Activated T-helper 1 cell treated with anti-CD3 and anti-CD28 coated beads, Interleukin-2, amount 50 U/mL, for 16 hours (primary cell): ENCODE results near the gene SPTBN4.
A peak's percentile ranks its signal among the peaks of the same experiment; 100 is the strongest.
"Not testable (repeated sequence)": the region's sequence is repeated elsewhere in the genome, so short reads cannot be mapped to it uniquely, and the experiment has no call there.

Experiments used
- DNase-seq, 2 donors: peaks; one replicate each; pipeline ENCODE4 v3.0.0-alpha.2; 2020; ENCODE audit warnings: low read depth in 1 of 2, low spot score in 1 of 2

SPTBN4 gene

DNA sequence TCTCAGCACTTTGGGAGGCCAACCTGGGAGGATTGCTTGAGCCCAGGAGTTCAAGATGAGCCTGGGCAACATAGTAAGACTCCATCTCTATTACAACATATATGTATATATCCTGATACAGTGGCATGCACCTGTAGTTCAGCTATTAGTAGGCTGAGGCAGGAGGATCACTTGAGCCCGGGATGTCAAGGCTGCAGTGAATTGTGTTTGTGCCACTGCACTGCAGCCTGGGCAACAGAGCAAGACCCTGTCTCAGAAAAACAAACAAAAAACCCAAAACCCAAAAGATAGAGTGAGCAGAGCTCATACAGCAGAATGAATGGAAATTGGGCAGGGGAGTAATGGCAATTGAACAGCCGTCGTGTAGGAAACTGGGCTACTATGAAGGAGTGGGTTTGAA lies 92.6 kb downstream of the SPTBN4 start:
- DNase-seq: no peak

DNA sequence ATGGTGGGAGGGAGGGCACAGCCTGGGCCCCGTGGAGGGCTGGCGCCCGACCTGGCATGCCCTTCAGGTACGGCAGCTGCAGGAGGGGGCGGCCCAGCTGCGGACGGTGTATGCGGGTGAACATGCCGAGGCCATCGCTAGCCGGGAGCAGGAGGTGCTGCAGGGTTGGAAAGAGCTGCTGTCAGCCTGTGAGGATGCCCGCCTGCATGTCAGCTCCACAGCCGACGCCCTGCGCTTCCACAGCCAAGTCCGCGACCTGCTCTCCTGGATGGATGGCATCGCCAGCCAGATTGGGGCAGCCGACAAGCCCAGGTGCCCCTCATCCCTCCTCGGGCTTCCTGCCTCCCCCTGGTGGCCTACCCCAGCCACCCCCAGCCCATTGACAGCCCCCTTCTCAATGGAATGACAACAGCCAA lies 93.3 kb downstream of the SPTBN4 start:
- no peak for DNase-seq

DNA sequence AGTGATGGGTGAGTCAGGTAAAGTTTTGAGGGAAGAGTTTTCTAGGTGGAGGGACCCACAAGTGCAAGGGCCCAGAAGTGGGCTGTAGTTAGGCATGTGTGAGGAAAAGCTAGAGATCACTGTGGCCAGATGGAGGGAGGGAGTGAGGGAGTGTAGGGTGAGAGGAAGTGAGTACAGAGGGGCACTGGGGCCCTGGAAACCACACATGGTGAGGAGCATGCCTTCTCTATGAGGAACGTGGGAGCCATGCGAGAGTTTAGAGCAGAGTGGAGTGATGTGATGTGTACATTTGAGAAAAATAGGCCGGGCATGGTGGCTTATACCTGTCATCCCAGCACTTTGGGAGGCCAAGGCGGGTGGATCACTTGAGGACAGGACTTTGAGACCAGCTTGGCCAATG lies 95.1 kb downstream of the SPTBN4 start:
- DNase-seq: no peak

DNA sequence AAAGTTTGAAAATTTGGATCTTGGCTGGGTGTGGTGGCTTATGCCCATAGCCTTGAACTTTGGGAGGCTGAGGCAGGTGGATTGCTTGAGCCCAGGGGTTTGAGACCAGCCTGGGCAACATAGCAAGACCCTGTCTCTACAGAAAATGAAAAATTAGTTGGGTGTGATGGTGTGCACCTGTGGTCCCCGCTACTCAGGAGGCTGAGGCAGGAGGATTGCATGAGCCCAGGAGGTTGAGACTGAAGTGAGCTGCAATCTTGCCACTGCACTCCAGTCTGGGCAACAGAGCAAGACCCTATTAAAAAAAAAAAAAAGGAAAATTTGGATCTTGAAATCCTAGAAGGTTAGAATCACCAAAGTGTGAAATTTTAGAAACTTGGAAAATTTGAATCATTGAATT lies 97.7 kb downstream of the SPTBN4 start:
- DNase-seq: not testable (repeated sequence)

DNA sequence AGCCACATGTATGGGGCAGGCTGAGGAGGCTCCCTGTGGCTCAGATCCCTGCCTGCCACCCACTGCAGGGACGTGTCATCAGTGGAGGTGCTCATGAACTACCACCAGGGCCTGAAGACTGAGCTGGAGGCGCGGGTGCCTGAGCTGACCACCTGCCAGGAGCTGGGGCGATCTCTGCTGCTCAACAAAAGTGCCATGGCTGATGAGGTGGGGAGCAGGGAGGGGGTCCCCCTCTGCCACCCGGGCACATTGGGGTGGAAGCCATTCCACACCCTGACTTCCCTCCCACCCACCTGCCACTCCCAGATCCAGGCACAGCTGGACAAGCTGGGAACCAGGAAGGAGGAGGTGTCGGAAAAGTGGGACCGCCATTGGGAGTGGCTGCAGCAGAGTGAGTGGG lies 98.6 kb downstream of the SPTBN4 start:
- DNase-seq: no peak

DNA sequence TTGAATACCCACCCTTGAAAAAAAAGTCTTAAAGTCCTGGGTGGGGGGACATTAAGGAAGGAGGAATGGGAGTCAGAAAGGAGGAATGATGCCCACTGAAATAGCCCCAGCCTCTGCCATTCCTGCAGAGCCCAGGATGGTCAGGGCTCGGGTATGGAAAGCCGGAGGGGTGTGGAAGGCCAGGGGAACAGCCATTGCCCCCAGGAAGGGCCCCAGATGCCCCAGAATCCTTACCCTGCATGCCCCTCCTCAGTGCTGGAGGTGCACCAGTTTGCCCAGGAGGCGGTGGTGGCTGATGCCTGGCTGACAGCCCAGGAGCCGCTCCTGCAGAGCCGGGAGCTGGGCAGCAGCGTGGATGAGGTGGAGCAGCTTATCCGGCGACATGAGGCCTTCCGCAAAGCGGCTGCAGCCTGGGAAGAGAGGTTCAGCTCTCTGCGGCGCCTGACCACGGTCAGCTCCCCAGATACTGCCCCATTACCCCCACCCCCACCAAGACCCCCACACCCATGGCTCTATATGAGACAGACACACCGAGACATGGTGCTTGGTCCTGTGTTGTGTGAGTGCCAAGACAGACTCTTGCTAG lies 99.2 kb downstream of the SPTBN4 start:
- no peak for DNase-seq

DNA sequence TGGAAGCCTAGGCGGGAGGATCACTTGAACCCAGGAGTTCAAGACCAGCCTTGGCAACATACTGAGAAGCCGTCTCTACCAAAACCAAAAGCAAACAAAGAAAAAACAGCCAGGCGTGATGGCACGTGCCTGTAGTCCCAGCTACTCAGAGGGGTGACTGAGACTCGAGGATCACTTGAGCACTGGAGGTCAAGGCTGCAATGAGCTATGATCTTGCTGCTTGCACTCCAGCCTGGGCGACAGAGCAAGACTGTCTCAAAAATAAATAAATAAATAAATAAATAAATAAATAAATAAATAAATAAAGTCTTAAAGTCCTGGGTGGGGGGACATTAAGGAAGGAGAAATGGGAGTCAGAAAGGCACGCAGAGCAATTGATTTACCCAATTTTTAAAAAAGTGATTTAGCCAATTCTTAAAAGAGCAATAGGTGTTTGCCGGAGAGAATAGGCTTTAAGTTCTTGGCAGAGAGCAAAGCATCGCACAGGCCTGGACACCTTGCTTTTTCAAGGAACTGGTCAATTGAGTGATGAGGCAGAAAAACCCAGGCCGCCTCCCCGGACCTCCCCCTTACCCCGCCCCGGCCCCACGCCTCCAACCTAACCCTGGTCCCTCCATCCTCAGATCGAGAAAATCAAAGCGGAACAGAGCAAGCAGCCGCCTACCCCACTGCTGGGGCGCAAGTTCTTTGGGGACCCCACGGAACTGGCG lies 100.4 kb downstream of the SPTBN4 start:
- DNase-seq: no peak

DNA sequence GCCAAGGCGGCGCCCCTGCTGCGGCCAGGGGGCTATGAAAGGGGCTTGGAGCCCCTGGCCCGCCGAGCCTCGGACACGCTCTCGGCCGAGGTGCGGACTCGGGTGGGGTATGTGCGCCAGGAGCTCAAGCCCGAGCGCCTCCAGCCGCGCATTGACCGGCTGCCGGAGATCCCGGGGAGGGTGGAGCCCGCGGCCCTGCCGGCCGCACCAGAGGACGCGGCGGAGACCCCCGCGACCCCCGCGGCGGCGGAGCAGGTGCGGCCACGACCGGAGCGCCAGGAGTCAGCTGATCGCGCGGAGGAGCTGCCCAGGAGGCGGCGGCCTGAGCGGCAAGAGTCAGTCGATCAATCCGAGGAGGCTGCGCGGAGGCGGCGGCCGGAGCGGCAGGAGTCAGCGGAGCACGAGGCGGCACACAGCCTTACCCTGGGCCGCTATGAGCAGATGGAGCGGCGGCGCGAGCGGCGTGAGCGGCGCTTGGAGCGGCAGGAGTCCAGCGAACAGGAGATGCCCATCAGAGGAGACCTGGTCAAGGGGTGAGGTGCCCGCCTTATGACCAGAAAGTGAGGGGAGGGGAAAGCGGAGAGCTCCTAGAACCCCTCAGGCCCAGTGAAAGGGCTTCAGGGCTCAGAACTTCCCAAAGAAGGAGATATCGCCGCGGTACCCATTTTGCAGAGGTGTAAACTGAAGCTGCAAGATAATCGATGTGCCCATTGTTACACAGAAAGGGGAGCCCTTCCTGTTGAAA lies 101.1 kb downstream of the SPTBN4 start:
- DNase-seq: no peak

DNA sequence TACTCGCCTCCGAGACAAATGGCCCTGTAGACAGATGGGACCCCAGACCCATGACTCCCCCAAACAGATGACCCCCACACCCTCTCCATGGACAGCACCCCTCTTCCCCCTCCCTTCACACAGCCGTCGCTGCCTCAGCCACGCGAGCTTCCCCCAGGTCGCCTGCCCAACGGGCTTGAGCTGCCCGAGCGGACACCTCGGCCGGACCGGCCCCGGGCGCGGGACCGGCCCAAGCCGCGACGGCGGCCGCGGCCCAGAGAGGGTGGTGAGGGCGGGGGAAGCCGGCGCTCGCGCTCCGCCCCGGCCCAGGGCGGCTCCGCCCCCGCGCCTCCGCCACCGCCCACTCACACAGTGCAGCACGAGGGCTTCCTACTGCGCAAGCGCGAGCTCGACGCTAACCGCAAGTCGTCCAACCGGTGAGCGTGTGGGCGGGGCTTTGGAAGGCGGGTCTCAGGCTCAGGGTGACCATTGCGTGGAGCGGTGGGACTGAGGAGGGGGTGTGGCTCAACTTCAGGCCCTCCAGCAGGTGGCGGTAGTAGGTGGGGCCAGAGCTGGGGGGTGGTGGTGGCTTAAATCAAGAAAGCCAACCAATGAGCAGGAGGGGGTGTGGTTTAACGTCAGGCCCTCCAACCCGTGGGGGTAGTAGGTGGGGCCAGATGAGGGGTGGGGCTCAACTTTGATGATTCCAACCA lies 103.7 kb downstream of the SPTBN4 start:
- peak; percentile 88 to 92 for DNase-seq

DNA sequence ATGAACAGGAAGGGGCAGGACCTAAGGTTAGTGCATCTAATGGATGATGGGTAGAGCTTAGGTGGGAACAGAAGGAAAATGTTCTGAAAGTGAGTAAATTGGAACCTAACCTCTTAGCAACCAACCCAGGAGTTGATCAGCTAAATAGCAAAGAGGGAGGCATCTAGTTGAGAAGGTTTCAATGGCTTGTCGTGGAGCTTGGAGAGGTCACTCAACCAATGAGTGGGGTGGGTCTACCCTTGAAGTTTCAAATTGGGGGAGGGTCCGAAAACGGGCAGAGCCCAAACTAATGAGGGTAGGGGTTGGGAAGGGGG lies 104.2 kb downstream of the SPTBN4 start:
- DNase-seq: no peak

DNA sequence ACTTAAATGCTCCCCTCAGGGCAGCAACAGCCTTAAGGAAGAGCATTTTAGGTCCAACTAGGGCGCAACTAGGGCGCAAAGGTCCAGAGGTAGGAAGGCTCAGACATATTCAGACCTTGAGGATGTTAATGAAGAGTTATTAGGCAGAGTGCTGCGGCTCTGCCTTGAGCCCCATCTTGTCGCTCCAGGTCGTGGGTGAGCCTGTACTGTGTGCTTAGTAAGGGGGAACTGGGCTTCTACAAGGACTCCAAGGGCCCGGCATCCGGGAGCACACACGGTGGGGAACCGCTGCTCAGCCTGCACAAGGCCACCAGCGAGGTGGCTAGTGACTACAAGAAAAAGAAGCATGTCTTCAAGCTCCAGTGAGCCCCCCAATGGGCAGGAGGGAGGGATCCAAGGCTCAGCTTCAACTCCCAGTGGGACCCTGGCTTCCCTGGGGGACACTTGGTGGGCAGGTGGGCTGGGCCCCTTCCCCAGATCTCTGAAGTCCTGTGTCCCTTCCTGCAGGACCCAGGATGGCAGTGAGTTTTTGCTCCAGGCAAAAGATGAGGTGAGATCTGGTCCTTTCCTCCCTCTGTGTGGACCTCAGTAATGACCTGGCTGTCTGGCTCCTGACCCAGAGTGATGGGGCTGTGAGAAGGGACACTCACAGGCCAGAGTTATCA lies 105.2 kb downstream of the SPTBN4 start:
- DNase-seq: no peak

DNA sequence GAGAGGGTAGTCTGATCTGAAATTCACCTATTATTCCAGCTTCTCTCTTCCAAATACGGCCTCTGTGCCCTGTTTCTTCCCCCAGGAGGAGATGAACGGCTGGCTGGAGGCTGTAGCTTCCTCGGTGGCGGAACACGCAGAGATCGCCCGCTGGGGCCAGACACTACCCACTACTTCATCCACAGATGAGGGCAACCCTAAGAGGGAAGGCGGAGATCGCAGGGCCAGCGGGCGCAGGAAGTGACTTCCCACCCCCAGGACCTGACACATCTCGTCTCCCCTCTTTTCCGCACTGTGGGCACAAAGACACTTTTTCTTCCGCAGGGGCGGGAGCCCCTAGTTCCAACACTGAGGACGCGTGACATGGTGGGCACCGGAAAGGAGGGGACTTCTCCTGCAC lies 108.5 kb downstream of the SPTBN4 start:
- no peak for DNase-seq

DNA sequence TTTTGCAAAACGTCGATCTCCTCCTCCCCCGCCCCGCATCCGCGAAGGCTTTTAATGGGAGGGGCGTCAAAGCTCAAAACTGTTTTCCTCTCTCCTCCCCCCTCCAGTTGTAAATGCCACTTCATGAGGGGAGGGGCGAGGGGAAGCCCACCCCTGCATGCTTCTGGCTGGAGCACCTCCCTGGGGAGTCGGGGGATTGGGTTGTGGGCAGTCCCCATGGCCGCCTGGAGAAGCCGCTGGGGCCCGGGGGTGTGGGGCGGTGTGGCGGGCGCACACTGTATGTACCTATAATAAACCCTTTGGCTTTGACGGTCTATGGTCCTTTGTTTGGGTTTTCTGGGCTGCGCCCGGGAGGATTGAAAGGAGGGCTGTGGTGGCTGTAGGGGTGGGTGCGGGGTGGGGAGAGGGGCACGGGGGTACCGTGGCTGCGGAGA lies 109.4 kb downstream of the SPTBN4 start:
- DNase-seq: no peak

DNA sequence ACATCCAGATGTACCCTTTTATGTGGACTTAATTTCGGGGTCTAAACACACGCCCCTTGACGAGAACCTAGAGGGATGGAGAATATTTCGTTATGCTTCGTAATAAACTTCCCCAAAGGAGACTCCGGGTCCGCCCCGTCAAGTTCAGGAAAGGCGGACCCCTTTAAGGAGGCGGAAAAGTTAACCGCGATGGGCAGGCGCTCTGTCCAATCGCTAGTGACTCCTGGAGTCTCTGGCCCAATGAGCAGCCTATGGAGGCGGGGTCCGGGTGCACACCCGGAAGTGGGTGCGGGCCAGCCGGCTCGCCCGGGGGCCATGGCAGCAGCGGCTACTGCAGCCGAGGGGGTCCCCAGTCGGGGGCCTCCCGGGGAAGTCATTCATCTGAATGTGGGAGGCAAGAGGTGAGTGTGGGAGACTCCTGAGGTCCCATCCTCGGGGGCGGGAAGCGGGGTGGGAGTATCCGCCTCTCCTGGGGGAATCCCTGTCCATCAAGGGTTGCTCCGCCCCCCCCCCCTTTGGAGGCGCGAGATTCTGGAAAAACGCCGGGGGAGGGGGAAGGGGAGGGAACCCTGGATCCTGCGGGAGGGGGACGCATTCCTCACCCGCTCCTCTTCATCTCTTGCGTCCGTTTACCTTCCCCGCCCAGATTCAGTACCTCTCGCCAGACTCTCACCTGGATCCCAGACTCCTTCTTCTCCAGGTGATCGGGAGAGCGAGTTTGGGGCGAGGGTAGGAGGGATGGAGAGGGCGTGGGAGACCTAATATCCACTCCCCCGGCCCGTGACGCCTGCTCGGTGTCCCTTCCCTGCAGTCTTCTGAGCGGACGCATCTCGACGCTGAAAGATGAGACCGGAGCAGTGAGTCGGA lies 110.0 kb downstream of the SPTBN4 start, which contains the start of gene SHKBP1:
Gene SHKBP1, plus strand, starts transcription at position 289 of the 867 bp plus-strand sequence. Its CDS starts 27 bp downstream, at position 316.
- DNase-seq: peak; percentile 78 to 87

DNA sequence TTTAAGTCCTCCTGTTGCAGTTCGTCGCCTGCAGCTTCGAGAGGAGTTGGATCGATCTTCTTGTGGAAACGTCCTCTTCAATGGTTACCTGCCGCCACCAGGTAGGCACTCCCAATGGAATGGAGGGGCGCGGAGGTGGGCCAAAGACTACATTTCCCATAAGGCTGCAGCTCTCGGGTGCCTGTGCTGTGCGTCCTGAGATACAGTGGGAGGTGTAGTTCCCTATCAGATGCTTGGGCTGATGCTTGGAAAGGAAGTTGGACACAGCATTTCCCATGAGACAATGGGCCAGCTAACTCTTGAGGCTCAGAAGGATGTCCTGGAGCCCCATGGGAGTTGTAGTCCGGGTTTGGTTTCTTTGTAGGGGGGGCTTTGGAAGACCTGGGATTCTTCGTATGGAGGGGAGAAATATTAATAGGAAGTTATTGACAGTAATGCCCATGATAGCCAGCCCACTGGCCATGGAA lies 111.7 kb downstream of the SPTBN4 start:
- DNase-seq: no peak

DNA sequence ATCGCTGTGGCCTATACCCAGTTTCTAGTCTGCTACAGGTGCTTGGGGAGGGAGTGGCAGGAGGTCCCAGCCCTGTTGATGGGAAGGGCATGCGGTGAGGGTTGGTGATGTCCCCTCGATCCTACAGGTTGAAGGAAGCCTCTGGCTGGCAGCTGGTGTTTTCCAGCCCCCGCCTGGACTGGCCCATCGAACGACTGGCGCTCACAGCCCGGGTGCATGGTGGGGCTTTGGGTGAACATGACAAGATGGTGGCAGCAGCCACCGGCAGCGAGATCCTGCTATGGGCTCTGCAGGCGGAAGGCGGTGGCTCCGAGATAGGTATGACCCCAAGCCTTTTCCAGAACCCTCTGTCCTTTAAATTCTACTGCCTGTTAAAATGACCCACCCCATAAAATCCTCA lies 113.8 kb downstream of the SPTBN4 start:
- DNase-seq: no peak

DNA sequence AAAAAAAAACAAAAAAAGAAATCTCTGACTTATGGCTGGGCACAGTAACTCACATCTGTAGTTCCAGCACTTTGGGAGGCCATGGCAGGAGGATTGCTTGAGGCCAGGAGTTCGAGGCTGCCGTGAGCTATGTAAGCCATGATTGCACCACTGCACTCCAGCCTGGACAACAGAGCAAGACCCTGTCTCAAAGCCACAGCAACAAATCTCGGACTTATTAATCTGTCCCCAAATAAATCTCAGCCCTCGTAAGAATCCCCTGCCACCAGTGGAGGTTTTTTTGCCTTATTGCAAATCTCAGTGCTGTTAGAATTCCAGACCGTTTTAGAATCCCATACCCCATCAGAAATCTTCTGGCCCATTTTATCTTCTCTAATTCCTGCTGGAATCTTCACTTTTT lies 114.7 kb downstream of the SPTBN4 start:
- DNase-seq: no peak

DNA sequence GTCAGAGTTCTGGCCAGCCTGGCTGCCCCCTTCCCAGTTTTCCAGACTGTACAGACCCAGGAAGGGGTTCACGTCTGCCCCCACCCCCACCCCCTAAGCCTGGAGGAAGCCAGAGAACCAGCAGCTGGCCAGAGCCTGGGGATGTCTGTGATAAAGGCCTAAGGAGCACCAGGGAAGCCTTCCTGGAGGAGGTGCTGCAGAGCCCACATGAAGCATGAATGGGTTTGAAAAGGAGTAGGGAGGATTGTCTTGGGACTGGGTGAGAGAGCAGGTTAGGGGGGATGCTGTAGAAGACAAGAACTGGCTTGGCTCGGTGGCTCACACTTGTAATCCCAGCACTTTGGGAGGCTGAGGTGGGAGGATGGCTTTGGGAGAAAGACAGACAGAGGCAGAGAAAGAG lies 115.7 kb downstream of the SPTBN4 start:
- DNase-seq: no peak

DNA sequence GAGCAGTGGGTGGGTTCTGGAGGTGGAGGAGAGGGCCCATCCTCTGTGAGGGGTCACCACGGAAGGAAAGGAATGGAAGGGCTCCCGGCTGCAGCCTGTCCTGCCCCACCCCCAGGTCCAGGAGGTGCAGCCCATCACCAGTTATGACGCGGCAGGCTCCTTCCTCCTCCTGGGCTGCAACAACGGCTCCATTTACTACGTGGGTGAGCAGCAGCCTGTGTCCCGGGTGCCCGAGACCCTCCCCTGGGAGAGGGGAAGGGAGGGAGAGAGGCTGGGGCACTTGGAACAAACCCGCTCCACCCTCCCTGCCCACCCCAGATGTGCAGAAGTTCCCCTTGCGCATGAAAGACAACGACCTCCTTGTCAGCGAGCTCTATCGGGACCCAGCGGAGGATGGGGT lies 116.5 kb downstream of the SPTBN4 start:
- no peak for DNase-seq

DNA sequence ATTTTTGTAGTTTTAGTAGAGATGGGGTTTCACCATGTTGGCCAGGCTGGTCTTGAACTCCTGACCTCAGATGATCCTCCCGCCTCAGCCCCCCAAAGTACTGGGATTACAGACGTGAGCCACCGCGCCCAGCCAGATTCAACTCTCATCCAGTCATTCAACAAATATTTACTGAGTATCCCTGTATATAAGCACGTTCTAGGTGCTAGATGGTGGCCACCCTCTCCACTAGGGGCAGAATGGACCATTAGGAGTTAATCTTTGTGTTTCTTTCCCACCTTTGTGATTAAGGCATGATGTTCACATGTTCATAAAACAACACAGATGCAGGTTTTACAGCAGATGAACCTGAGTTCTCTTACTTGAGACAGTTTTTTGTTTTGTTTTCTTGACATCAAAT lies 117.2 kb downstream of the SPTBN4 start:
- no peak for DNase-seq
